Suprapubic skin (tissue), 3 donors: ENCODE results near the gene SLC24A4.

Source experiments
- EP300 ChIP-seq: sonication (generic); formaldehyde crosslinking; IDR thresholded peaks from one replicate; pipeline ENCODE4 v1.6.1; 2017; ENCODE audit warnings: antibody characterized with exemption
- POLR2A ChIP-seq, 2 donors: fragments of 450-650 bp; IDR thresholded peaks; one replicate each; pipeline ENCODE4 v1.6.1; 2017; ENCODE audit warnings: antibody characterized with exemption in 2 of 2, mild to moderate bottlenecking in 2 of 2, moderate library complexity in 2 of 2
- TF ChIP-seq, protein P1 (sequence below), 2 donors: fragments of 200-600 bp in 1 of 2; fragments of 450-650 bp in 1 of 2; sonication (generic) in 1 of 2; IDR thresholded peaks; one replicate each; pipeline ENCODE4 v1.5.1; 2016 to 2019; ENCODE audit warnings: antibody characterized with exemption in 2 of 2, mild to moderate bottlenecking in 1 of 2, moderate library complexity in 1 of 2

DNA sequence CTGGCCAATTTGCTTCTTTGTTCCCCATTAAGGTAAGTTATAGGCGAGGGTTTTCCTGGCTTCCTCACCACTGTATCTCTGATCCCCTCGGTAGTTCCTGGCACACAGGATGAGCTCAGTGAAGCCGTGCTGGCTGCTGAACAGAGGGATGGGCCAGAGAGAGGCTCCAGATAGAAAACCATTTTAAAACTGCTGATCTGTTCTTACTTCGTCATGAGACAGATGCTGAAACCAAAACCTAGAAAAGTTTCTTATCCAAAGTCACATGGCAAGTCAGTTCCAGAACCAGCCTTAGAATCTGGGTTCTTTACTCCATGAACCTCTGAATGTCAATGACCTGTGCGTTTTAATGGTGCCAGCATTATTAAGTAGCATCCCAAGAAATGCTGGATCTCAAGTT lies 114.3 kb downstream of the SLC24A4 start:
- TF ChIP-seq EP300 (no peak), POLR2A (IDR thresholded peaks at IDR 0.05) (no peak)
- TF ChIP-seq, protein P1, sequence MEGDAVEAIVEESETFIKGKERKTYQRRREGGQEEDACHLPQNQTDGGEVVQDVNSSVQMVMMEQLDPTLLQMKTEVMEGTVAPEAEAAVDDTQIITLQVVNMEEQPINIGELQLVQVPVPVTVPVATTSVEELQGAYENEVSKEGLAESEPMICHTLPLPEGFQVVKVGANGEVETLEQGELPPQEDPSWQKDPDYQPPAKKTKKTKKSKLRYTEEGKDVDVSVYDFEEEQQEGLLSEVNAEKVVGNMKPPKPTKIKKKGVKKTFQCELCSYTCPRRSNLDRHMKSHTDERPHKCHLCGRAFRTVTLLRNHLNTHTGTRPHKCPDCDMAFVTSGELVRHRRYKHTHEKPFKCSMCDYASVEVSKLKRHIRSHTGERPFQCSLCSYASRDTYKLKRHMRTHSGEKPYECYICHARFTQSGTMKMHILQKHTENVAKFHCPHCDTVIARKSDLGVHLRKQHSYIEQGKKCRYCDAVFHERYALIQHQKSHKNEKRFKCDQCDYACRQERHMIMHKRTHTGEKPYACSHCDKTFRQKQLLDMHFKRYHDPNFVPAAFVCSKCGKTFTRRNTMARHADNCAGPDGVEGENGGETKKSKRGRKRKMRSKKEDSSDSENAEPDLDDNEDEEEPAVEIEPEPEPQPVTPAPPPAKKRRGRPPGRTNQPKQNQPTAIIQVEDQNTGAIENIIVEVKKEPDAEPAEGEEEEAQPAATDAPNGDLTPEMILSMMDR (IDR thresholded peaks at IDR 0.05) = no peak
